HepG2 (cell line): ENCODE data around the gene SMIM13. TPM values are rescaled to one million over a fixed set of nuclear protein-coding genes. Genes with fewer than 3 reads are reported as not detected.
A peak's percentile ranks its signal among the peaks of the same experiment; 100 is the strongest.

Source experiments
- ATAD3A ChIP-seq: sonication (generic); formaldehyde crosslinking; IDR thresholded peaks from 2 replicates; pipeline ENCODE4 v1.4.0; 2020; ENCODE audit warnings: missing genetic modification reagents
- BCL6 ChIP-seq: IDR thresholded peaks from 2 replicates; pipeline ENCODE4 v1.6.1; 2016; ENCODE audit warnings: missing genetic modification reagents, missing compliant biosample characterization
- CREB1 ChIP-seq, 2 experiments: fragments of 450-650 bp in 1 of 2; IDR thresholded peaks; 2 replicates each; pipeline ENCODE4 v1.6.1; 2016 to 2017; ENCODE audit warnings: control low read depth in 1 of 2, mild to moderate bottlenecking in 1 of 2, missing compliant biosample characterization in 1 of 2, missing genetic modification characterization in 1 of 2
- DPF2 ChIP-seq: sonication (generic); formaldehyde crosslinking; IDR thresholded peaks from 2 replicates; pipeline ENCODE4 v1.4.0; 2020; ENCODE audit warnings: mild to moderate bottlenecking, low read depth, missing genetic modification reagents, borderline replicate concordance
- KAT8 ChIP-seq: IDR thresholded peaks from 2 replicates; pipeline ENCODE4 v1.6.1; 2016; ENCODE audit warnings: missing genetic modification reagents, missing compliant biosample characterization
- MIER3 ChIP-seq: IDR thresholded peaks from 2 replicates; pipeline ENCODE4 v1.6.1; 2016; ENCODE audit warnings: missing compliant biosample characterization, borderline replicate concordance
- NCOA2 ChIP-seq: sonication (generic); formaldehyde crosslinking; IDR thresholded peaks from 2 replicates; pipeline ENCODE4 v1.8.0; 2022; ENCODE audit warnings: inconsistent platforms
- NR2C2 ChIP-seq: sonication (generic); formaldehyde crosslinking; IDR thresholded peaks from 2 replicates; pipeline ENCODE4 v1.4.0; 2020; ENCODE audit warnings: missing genetic modification reagents, mild to moderate bottlenecking, moderate library complexity, borderline replicate concordance
- RARA ChIP-seq: IDR thresholded peaks from 2 replicates; pipeline ENCODE4 v1.6.1; 2016; ENCODE audit warnings: missing genetic modification reagents, missing compliant biosample characterization
- RXRB ChIP-seq: IDR thresholded peaks from 2 replicates; pipeline ENCODE4 v1.6.1; 2016; ENCODE audit warnings: borderline replicate concordance, missing genetic modification reagents, missing compliant biosample characterization
- SOX13 ChIP-seq, 3 experiments: fragments of 450-650 bp in 1 of 3; sonication (generic) in 1 of 3; formaldehyde crosslinking in 1 of 3; IDR thresholded peaks in 2 of 3; conservative IDR thresholded peaks in 1 of 3; 2 replicates each; pipeline versions ENCODE4 v1.5.0 to v1.6.1; 2016 to 2020; ENCODE audit warnings: antibody characterized with exemption in 1 of 3, mild to moderate bottlenecking in 1 of 3, missing compliant biosample characterization in 1 of 3, missing genetic modification reagents in 1 of 3, moderate library complexity in 1 of 3
- SPEN ChIP-seq: sonication (generic); formaldehyde crosslinking; IDR thresholded peaks from 2 replicates; pipeline ENCODE4 v1.5.1; 2020; ENCODE audit warnings: low read depth, mild to moderate bottlenecking, missing genetic modification reagents
- TBX3 ChIP-seq: fragments of 450-650 bp; IDR thresholded peaks from 2 replicates; pipeline ENCODE4 v1.6.1; 2017; ENCODE audit warnings: antibody characterized with exemption, mild to moderate bottlenecking, inconsistent platforms, borderline replicate concordance
- ZC3H4 ChIP-seq: sonication (generic); formaldehyde crosslinking; IDR thresholded peaks from 2 replicates; pipeline ENCODE4 v1.4.0; 2020; ENCODE audit warnings: missing genetic modification reagents, borderline replicate concordance
- ZNF12 ChIP-seq: sonication (generic); formaldehyde crosslinking; IDR thresholded peaks from 2 replicates; pipeline ENCODE4 v1.5.0; 2020; ENCODE audit warnings: missing genetic modification reagents
- ZNF382 ChIP-seq: sonication (generic); formaldehyde crosslinking; IDR thresholded peaks from 2 replicates; pipeline ENCODE4 v1.5.0; 2020; ENCODE audit warnings: missing genetic modification reagents, mild to moderate bottlenecking, borderline replicate concordance
- ZNF562 ChIP-seq: sonication (generic); formaldehyde crosslinking; IDR thresholded peaks from 2 replicates; pipeline ENCODE4 v1.8.0; 2022; ENCODE audit warnings: missing genetic modification reagents, borderline replicate concordance
- ZNF605 ChIP-seq: sonication (generic); formaldehyde crosslinking; IDR thresholded peaks from 2 replicates; pipeline ENCODE4 v1.8.0; 2022; ENCODE audit warnings: mild to moderate bottlenecking, missing genetic modification reagents
- ZNF614 ChIP-seq: IDR thresholded peaks from 2 replicates; pipeline ENCODE4 v1.6.1; 2018; ENCODE audit warnings: missing biosample characterization, missing genetic modification reagents, inconsistent platforms, borderline replicate concordance
- ZNF737 ChIP-seq: sonication (generic); formaldehyde crosslinking; IDR thresholded peaks from 2 replicates; pipeline ENCODE4 v1.5.0; 2020; ENCODE audit warnings: missing genetic modification reagents, mild to moderate bottlenecking, borderline replicate concordance
- polyA plus RNA-seq, 8 experiments: library from polyadenylated mRNA; depleted of rRNA in 3 of 8; stranded (reverse) in 7 of 8; unstranded in 1 of 8; fragments of >200 nt; fragmentation: Illumina TruSeq in 4 of 8; extraction: Trizol in 4 of 8; gene quantifications; 2 replicates each; pipeline versions ENCODE4 v1.2.1 to v1.2.3, GENCODE V29; 2011 to 2016; ENCODE audit warnings: low read depth in 4 of 8, missing spikeins in 1 of 8, mixed read lengths in 1 of 8; ENCODE audit not compliant: insufficient read depth in 1 of 8
- total RNA-seq, 5 experiments: library from RNA; depleted of rRNA; stranded (reverse); fragments of >200 nt; fragmentation: Illumina TruSeq; extraction: Trizol; gene quantifications; 2 replicates each; pipeline ENCODE4 v1.2.3, GENCODE V29; 2016; ENCODE audit warnings: low read depth in 1 of 5
- TF ChIP-seq, protein P1 (sequence below): sonication (generic); formaldehyde crosslinking; IDR thresholded peaks from 2 replicates; pipeline ENCODE4 v1.8.1; 2023; ENCODE audit warnings: mild to moderate bottlenecking, missing genetic modification reagents, borderline replicate concordance
- TF ChIP-seq, protein P2 (sequence below): sonication (generic); formaldehyde crosslinking; conservative IDR thresholded peaks from 2 replicates; pipeline ENCODE4 v1.4.0; 2020; ENCODE audit warnings: mild to moderate bottlenecking, missing genetic modification reagents, moderate library complexity
- TF ChIP-seq, protein P3 (sequence below): sonication (generic); formaldehyde crosslinking; IDR thresholded peaks from 2 replicates; pipeline ENCODE4 v1.5.0; 2020; ENCODE audit warnings: missing genetic modification reagents
- TF ChIP-seq, protein P4 (sequence below): sonication (generic); formaldehyde crosslinking; IDR thresholded peaks from 2 replicates; pipeline ENCODE4 v1.4.0; 2020; ENCODE audit warnings: missing genetic modification reagents

The SMIM13 gene
- total and polyA plus RNA-seq, 2 of the 13 experiments (the other 11 are each of a cell fraction or from before 2014, with no cell fraction given): 2.7 to 10.2 TPM

DNA sequence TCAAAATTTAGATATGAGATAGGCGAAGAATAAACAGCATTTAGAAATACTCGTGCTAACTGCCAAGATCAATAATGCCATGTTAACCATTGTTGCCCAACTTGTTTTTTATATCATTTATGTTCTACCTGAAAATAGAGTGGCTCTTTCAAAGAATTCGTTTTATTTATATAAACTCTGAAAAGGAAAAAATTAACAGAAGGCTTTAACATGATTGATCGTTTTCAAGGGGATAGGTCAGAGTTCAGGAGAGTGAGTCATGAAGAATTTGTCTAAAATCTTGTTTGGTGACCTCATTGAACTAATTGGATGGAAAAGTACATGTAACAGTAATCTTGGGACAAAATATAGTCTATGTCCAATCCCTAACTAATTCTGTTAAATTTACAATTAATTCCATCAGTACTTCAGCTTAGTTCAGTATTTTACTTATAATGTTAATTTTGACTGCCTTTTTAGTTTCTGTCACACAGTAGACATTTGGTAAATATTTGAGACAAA is 38.5 kb upstream of the SMIM13 start (continued):
- TF ChIP-seq NR2C2 (CRISPR knock-in tag) (peak; percentile 90), ZNF737 (CRISPR knock-in tag) (no peak), MIER3 (CRISPR knock-in tag) (peak; percentile 37; the same call in 1 of the 2 replicates), ZNF382 (no peak), KAT8 (CRISPR knock-in tag) (peak; percentile 35; the same call in 1 of the 2 replicates), SPEN (CRISPR knock-in tag) (no peak), ZNF12 (CRISPR knock-in tag) (no peak), ATAD3A (CRISPR knock-in tag) (no peak), SOX13 (IDR thresholded peaks at IDR 0.05) (no peak), SOX13 (CRISPR knock-in tag; conservative IDR thresholded peaks at IDR 0.05 in 1 of 2, IDR thresholded peaks at IDR 0.05 in 1 of 2) (peak in 1 of 2 experiments; percentile 78; a peak in 2 of 4 replicates), ZNF562 (CRISPR knock-in tag) (no peak), ZC3H4 (CRISPR knock-in tag) (no peak), ZNF605 (CRISPR knock-in tag) (no peak), RXRB (CRISPR knock-in tag) (peak; percentile 85), TBX3 (0 out of 2 replicates have a peak, but pooled peaks have one; percentile 24), NCOA2 (CRISPR knock-in tag) (peak; percentile 78), ZNF614 (CRISPR knock-in tag) (peak; percentile 18; the same call in 1 of the 2 replicates), RARA (peak; percentile 91), CREB1 (IDR thresholded peaks at IDR 0.05) (peak; percentile 72), CREB1 (CRISPR knock-in tag; IDR thresholded peaks at IDR 0.05) (peak; percentile 70), BCL6 (CRISPR knock-in tag) (peak; percentile 95), DPF2 (CRISPR knock-in tag) (peak; percentile 73; the same call in 1 of the 2 replicates)
- TF ChIP-seq, protein P1, sequence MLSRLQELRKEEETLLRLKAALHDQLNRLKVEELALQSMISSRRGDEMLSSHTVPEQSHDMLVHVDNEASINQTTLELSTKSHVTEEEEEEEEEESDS: no peak
- TF ChIP-seq, protein P2, sequence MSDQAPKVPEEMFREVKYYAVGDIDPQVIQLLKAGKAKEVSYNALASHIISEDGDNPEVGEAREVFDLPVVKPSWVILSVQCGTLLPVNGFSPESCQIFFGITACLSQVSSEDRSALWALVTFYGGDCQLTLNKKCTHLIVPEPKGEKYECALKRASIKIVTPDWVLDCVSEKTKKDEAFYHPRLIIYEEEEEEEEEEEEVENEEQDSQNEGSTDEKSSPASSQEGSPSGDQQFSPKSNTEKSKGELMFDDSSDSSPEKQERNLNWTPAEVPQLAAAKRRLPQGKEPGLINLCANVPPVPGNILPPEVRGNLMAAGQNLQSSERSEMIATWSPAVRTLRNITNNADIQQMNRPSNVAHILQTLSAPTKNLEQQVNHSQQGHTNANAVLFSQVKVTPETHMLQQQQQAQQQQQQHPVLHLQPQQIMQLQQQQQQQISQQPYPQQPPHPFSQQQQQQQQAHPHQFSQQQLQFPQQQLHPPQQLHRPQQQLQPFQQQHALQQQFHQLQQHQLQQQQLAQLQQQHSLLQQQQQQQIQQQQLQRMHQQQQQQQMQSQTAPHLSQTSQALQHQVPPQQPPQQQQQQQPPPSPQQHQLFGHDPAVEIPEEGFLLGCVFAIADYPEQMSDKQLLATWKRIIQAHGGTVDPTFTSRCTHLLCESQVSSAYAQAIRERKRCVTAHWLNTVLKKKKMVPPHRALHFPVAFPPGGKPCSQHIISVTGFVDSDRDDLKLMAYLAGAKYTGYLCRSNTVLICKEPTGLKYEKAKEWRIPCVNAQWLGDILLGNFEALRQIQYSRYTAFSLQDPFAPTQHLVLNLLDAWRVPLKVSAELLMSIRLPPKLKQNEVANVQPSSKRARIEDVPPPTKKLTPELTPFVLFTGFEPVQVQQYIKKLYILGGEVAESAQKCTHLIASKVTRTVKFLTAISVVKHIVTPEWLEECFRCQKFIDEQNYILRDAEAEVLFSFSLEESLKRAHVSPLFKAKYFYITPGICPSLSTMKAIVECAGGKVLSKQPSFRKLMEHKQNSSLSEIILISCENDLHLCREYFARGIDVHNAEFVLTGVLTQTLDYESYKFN (CRISPR knock-in tag): peak; percentile 87
- TF ChIP-seq, protein P3, sequence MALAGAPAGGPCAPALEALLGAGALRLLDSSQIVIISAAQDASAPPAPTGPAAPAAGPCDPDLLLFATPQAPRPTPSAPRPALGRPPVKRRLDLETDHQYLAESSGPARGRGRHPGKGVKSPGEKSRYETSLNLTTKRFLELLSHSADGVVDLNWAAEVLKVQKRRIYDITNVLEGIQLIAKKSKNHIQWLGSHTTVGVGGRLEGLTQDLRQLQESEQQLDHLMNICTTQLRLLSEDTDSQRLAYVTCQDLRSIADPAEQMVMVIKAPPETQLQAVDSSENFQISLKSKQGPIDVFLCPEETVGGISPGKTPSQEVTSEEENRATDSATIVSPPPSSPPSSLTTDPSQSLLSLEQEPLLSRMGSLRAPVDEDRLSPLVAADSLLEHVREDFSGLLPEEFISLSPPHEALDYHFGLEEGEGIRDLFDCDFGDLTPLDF (CRISPR knock-in tag): no peak
- TF ChIP-seq, protein P4, sequence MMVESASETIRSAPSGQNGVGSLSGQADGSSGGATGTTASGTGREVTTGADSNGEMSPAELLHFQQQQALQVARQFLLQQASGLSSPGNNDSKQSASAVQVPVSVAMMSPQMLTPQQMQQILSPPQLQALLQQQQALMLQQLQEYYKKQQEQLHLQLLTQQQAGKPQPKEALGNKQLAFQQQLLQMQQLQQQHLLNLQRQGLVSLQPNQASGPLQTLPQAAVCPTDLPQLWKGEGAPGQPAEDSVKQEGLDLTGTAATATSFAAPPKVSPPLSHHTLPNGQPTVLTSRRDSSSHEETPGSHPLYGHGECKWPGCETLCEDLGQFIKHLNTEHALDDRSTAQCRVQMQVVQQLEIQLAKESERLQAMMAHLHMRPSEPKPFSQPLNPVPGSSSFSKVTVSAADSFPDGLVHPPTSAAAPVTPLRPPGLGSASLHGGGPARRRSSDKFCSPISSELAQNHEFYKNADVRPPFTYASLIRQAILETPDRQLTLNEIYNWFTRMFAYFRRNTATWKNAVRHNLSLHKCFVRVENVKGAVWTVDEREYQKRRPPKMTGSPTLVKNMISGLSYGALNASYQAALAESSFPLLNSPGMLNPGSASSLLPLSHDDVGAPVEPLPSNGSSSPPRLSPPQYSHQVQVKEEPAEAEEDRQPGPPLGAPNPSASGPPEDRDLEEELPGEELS: peak; percentile 69; the same call in 1 of the 2 replicates
